CD14-positive monocyte (primary cell): ENCODE results near the gene GALNT18. TPM values are rescaled to one million over a fixed set of nuclear protein-coding genes. Genes with fewer than 3 reads are reported as not detected.

ENCODE experiments used
- DNase-seq, 3 donors: peaks; one replicate each; pipeline ENCODE4 v3.0.0-alpha.2; 2011 to 2022
- H2AFZ ChIP-seq: 2 replicates; pipeline ENCODE4 v1.6.0; 2012; ENCODE audit warnings: mild to moderate bottlenecking, low read depth, low read length, inconsistent platforms; ENCODE audit not compliant: insufficient read depth, poor library complexity, severe bottlenecking
- H3K27ac ChIP-seq, 2 donors: 1 replicate in 1 of 2; 2 replicates in 1 of 2; pipeline ENCODE4 v1.5.1; 2012 to 2013; ENCODE audit warnings: low read length in 2 of 2, control low read depth in 1 of 2, inconsistent platforms in 1 of 2, low read depth in 1 of 2, mild to moderate bottlenecking in 1 of 2
- H3K27me3 ChIP-seq, 2 donors: one replicate each; pipeline versions ENCODE4 v1.6.0 to v1.6.1; 2011 to 2013; ENCODE audit warnings: low read length in 2 of 2; ENCODE audit not compliant: control insufficient read depth in 2 of 2, insufficient read depth in 2 of 2
- H3K36me3 ChIP-seq, 2 donors: replicated peaks in 1 of 2; 1 replicate in 1 of 2; 2 replicates in 1 of 2; pipeline versions ENCODE4 v1.5.1 to v1.6.1; 2012 to 2013; ENCODE audit warnings: low read length in 2 of 2, control low read depth in 1 of 2, inconsistent platforms in 1 of 2, mild to moderate bottlenecking in 1 of 2; ENCODE audit not compliant: insufficient read depth in 2 of 2, control insufficient read depth in 1 of 2
- H3K4me1 ChIP-seq, 2 donors: 1 replicate in 1 of 2; 2 replicates in 1 of 2; pipeline versions ENCODE4 v1.5.1 to v1.6.1; 2012 to 2013; ENCODE audit warnings: low read length in 2 of 2, control low read depth in 1 of 2, inconsistent platforms in 1 of 2, mild to moderate bottlenecking in 1 of 2, moderate library complexity in 1 of 2; ENCODE audit not compliant: insufficient read depth in 2 of 2, control insufficient read depth in 1 of 2
- H3K4me2 ChIP-seq: replicated peaks from 2 replicates; pipeline ENCODE3; 2012; ENCODE audit warnings: low read length, moderate library complexity, mild to moderate bottlenecking; ENCODE audit not compliant: poor library complexity, severe bottlenecking; ENCODE audit errors: extremely low read depth
- H3K4me3 ChIP-seq, 3 experiments: fragments of 200-600 bp in 1 of 3; sonication (generic) in 1 of 3; replicated peaks in 1 of 3; 1 replicate in 2 of 3; 2 replicates in 1 of 3; pipeline ENCODE4 v1.5.1; 2011 to 2013; ENCODE audit warnings: low read length in 3 of 3, mild to moderate bottlenecking in 3 of 3, control low read depth in 2 of 3, low read depth in 2 of 3, inconsistent platforms in 1 of 3, moderate library complexity in 1 of 3
- H3K79me2 ChIP-seq: 2 replicates; pipeline ENCODE4 v1.6.0; 2012; ENCODE audit warnings: mild to moderate bottlenecking, control low read depth, inconsistent platforms, low read length, moderate library complexity; ENCODE audit not compliant: insufficient read depth
- H3K9ac ChIP-seq: 2 replicates; pipeline ENCODE4 v1.6.0; 2017; ENCODE audit warnings: low read length, mild to moderate bottlenecking; ENCODE audit not compliant: insufficient read depth, poor library complexity, severe bottlenecking
- H3K9me3 ChIP-seq, 2 donors: replicated peaks in 1 of 2; 1 replicate in 1 of 2; 2 replicates in 1 of 2; pipeline versions ENCODE4 v1.5.1 to v1.6.1; 2012 to 2013; ENCODE audit warnings: low read length in 2 of 2, control low read depth in 1 of 2; ENCODE audit not compliant: control insufficient read depth in 1 of 2, insufficient read depth in 1 of 2
- H4K20me1 ChIP-seq: 2 replicates; pipeline ENCODE4 v1.6.0; 2012; ENCODE audit warnings: mild to moderate bottlenecking, low read length, control low read depth, moderate library complexity; ENCODE audit not compliant: insufficient read depth
- H3K27ac Mint-ChIP-seq, 7 donors: one replicate each; pipeline ENCODE4 v1.8.0; 2020; ENCODE audit warnings: mild to moderate bottlenecking in 7 of 7, mixed read lengths in 7 of 7, moderate library complexity in 6 of 7, inconsistent platforms in 2 of 7
- H3K27me3 Mint-ChIP-seq, 3 donors: one replicate each; pipeline ENCODE4 v1.8.0; 2021 to 2022; ENCODE audit warnings: low read depth in 3 of 3, mild to moderate bottlenecking in 3 of 3, mixed read lengths in 3 of 3, moderate library complexity in 3 of 3, inconsistent platforms in 1 of 3
- H3K36me3 Mint-ChIP-seq, 2 donors: one replicate each; pipeline ENCODE4 v1.8.0; 2020; ENCODE audit warnings: mixed read lengths in 2 of 2, inconsistent platforms in 1 of 2, mild to moderate bottlenecking in 1 of 2
- H3K4me1 Mint-ChIP-seq: one replicate; pipeline ENCODE4 v1.8.0; 2020; ENCODE audit warnings: mild to moderate bottlenecking, mixed read lengths
- H3K4me3 Mint-ChIP-seq, 2 donors: one replicate each; pipeline ENCODE4 v1.8.0; 2020; ENCODE audit warnings: mild to moderate bottlenecking in 2 of 2, mixed read lengths in 2 of 2, moderate library complexity in 1 of 2
- H3K9me3 Mint-ChIP-seq, 7 donors: one replicate each; pipeline ENCODE4 v1.8.0; 2020 to 2022; ENCODE audit warnings: mixed read lengths in 7 of 7, mild to moderate bottlenecking in 6 of 7, moderate library complexity in 6 of 7, inconsistent platforms in 2 of 7
- CTCF ChIP-seq: fragments of 200-600 bp; IDR thresholded peaks from one replicate; pipeline ENCODE4 v1.8.0; 2022; ENCODE audit warnings: antibody characterized with exemption, mild to moderate bottlenecking
- WGBS: methylation state at CpG from one replicate; pipeline ENCODE4 v1.1.5; 2013; ENCODE audit warnings: missing lambda C conversion rate; ENCODE audit not compliant: insufficient coverage; 5-methylcytosine and 5-hydroxymethylcytosine counted together
- intact Hi-C, 2 donors: fragments of 100-400 bp; cut with micrococcal nuclease; formaldehyde crosslinking; loops; one replicate each; pipeline versions ENCODE4 v1.15.0 to v1.15.1; 2023
- polyA plus RNA-seq, 3 donors: library from polyadenylated mRNA; depleted of rRNA in 1 of 3; unstranded in 2 of 3; stranded (reverse) in 1 of 3; fragments of 300-500 nt in 2 of 3; fragments of >200 nt in 1 of 3; fragmentation: Illumina TruSeq in 2 of 3; gene quantifications; 1 replicate in 2 of 3; 2 replicates in 1 of 3; pipeline ENCODE4 v1.2.3, GENCODE V29; 2012 to 2021

GALNT18 gene
- polyA plus RNA-seq, 3 donors = not detected

GRCh38 chr11:11413776-11414175 lies 208.0 kb downstream of the GALNT18 start:
- Mint-ChIP-seq H3K36me3 (no peaks in the 10 kb centered on the region), H3K27ac (no peak overlapping the region), H3K4me1 (peaks cover 15% of the 10 kb centered on the region), H3K27me3 (peaks cover 59 to 94% (median 76%) of the 10 kb centered on the region in 3 donors), H3K4me3 (no peak overlapping the region), H3K9me3 (peaks cover 0 to 7% (median 0%) of the 10 kb centered on the region in 7 donors)
- no peak for TF ChIP-seq CTCF
- Histone ChIP-seq H3K4me3 (no peak overlapping the region), H3K27ac (no peak overlapping the region), H3K79me2 (no peaks in the 10 kb centered on the region), H3K4me1 (peaks cover 14 to 21% of the 10 kb centered on the region in 2 donors), H3K9ac (no peak overlapping the region), H3K27me3 (peaks cover 59 to 84% of the 10 kb centered on the region in 2 donors), H4K20me1 (no peaks in the 10 kb centered on the region), H3K4me2 (no peak overlapping the region), H2AFZ (no peak overlapping the region), H3K9me3 (no peaks in the 10 kb centered on the region), H3K36me3 (no peaks in the 10 kb centered on the region)
- WGBS = 94% methylated on average over 5 of the region's 6 CpGs
- intact Hi-C loops = no loop called here
- DNase-seq = no peak

DNA sequence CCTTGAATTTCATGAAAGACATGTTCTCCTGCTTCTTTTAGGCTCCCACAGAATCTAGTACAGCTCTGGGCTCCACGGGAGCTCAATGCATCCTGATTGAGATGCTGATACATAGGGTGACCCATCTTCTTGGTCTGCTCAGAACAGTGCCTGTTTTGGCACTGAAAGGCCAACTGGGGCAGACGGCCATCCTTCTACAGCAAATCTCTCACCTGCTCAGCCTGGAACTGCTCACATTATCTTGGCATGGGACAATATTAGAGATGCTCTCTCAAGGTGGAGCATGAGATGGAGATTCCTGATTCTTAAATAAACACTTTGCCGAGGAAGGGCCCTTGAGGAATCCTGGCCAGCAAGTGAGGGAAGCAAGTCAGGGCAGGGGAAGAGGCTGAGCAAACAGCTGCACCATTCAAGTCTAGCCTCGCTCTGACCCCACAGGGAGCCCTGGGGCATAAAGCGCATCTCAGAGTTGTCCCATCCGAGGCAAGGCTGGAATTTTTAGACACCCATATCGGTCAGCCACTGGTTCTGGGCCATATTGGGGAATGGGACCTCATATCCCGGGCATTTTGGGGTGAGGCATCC lies 210.3 kb downstream of the GALNT18 start:
- no peak for DNase-seq
- no peak overlapping the region for H2AFZ ChIP-seq
- Mint-ChIP-seq H3K27me3 (peaks cover 55 to 94% (median 85%) of the 10 kb centered on the region in 3 donors), H3K27ac (no peak overlapping the region), H3K9me3 (peaks cover 0 to 7% (median 0%) of the 10 kb centered on the region in 7 donors), H3K36me3 (no peaks in the 10 kb centered on the region), H3K4me3 (peak overlapping the region in 1 of 2 donors; percentile 9), H3K4me1 (peaks cover 4% of the 10 kb centered on the region)
- peaks cover 2 to 9% of the 10 kb centered on the region in 2 donors for H3K4me1 ChIP-seq
- H3K36me3 ChIP-seq = no peaks in the 10 kb centered on the region
- H4K20me1 ChIP-seq = no peaks in the 10 kb centered on the region
- intact Hi-C loops = no loop called here
- H3K9me3 ChIP-seq = no peaks in the 10 kb centered on the region
- 96% methylated on average over 6 of the region's 8 CpGs for WGBS
- no peak overlapping the region for H3K4me3 ChIP-seq
- no peaks in the 10 kb centered on the region for H3K79me2 ChIP-seq
- no peak for TF ChIP-seq CTCF
- H3K4me2 ChIP-seq = no peak overlapping the region
- H3K27ac ChIP-seq = no peak overlapping the region
- peaks cover 43 to 74% of the 10 kb centered on the region in 2 donors for H3K27me3 ChIP-seq
- H3K9ac ChIP-seq = peak overlapping the region; percentile 0
